GM12878 (cell line): ENCODE results near the gene TIPRL. TPM values are rescaled to one million over a fixed set of nuclear protein-coding genes. Genes with fewer than 3 reads are reported as not detected.

ENCODE experiments used
- ATAC-seq: fragments of 200-7000 bp; cut with Tn5 transposase; 3 replicates; pipeline ENCODE4 v1.9.1; 2020; ENCODE audit warnings: mild to moderate bottlenecking, moderate library complexity
- BruUV-seq: library from RNA; stranded (reverse); fragments of 400-500 nt; replicated peaks from 2 replicates; lab custom pipeline; 2021; lab: Mats Ljungman, UMichigan
- CTCF ChIA-PET: fragments of 300-600 bp; sonication (Branson Sonifier 250); formaldehyde crosslinking; extraction: SDS; loops from one replicate; lab custom pipeline; 2021; ENCODE audit warnings: inconsistent platforms; lab: Yijun Ruan, JAX
- POLR2A ChIA-PET: fragments of 350-600 bp; formaldehyde crosslinking; extraction: SDS; loops from one replicate; lab custom pipeline; 2021; ENCODE audit warnings: inconsistent platforms; lab: Charles Lee
- RAD21 ChIA-PET: fragments of 300-600 bp; sonication (Branson Sonifier 250); formaldehyde crosslinking; loops from one replicate; lab custom pipeline; 2023; ENCODE audit warnings: antibody characterized with exemption; ENCODE audit not compliant: unreplicated experiment; lab: Charles Lee
- SMC1A ChIA-PET: fragments of 300-600 bp; sonication (Branson Sonifier 250); formaldehyde crosslinking; loops from one replicate; lab custom pipeline; 2023; ENCODE audit not compliant: unreplicated experiment, uncharacterized antibody; lab: Charles Lee
- DNase-seq: peaks from one replicate; pipeline ENCODE4 v3.0.0-alpha.2; 2011; ENCODE audit warnings: low read depth, low spot score
- FAIRE-seq: peaks from 3 replicates; lab custom pipeline; 2011; peaks lifted over from hg19 to GRCh38; lab: Jason Lieb, UNC
- H2AFZ ChIP-seq: 2 replicates; pipeline ENCODE4 v1.6.0; 2011; ENCODE audit warnings: low read depth, low read length, control low read depth; ENCODE audit not compliant: control insufficient read depth
- H3K27ac ChIP-seq: 2 replicates; pipeline ENCODE4 v1.5.1; 2011; ENCODE audit warnings: control low read depth; ENCODE audit not compliant: control insufficient read depth, insufficient read depth
- H3K27me3 ChIP-seq, 2 experiments: replicated peaks in 1 of 2; 2 replicates each; pipeline versions ENCODE4 v1.6.0 to v1.6.1; 2011; ENCODE audit warnings: low read length in 1 of 2; ENCODE audit not compliant: control insufficient read depth in 2 of 2, insufficient read depth in 2 of 2
- H3K36me3 ChIP-seq, 2 experiments: 2 replicates each; pipeline ENCODE4 v1.5.1; 2011; ENCODE audit warnings: low read length in 1 of 2; ENCODE audit not compliant: control insufficient read depth in 2 of 2, insufficient read depth in 2 of 2
- H3K4me1 ChIP-seq: 2 replicates; pipeline ENCODE4 v1.6.1; 2011; ENCODE audit warnings: mild to moderate bottlenecking, low read length, moderate library complexity, mixed read lengths; ENCODE audit not compliant: control insufficient read depth, insufficient read depth
- H3K4me2 ChIP-seq: 2 replicates; pipeline ENCODE4 v1.6.0; 2011; ENCODE audit warnings: control low read depth; ENCODE audit not compliant: control insufficient read depth, insufficient read depth
- H3K4me3 ChIP-seq: fragments of 200-600 bp; sonication (generic); 2 replicates; pipeline ENCODE4 v1.5.1; 2016
- H3K79me2 ChIP-seq: 2 replicates; pipeline ENCODE4 v1.6.0; 2011; ENCODE audit warnings: low read length; ENCODE audit not compliant: control insufficient read depth, insufficient read depth
- H3K9ac ChIP-seq: 2 replicates; pipeline ENCODE4 v1.8.0; 2011; ENCODE audit warnings: low read length, control low read depth, mixed read lengths; ENCODE audit not compliant: control insufficient read depth, insufficient read depth
- H3K9me3 ChIP-seq: replicated peaks from 3 replicates; pipeline ENCODE4 v1.5.1; 2011; ENCODE audit warnings: mild to moderate bottlenecking, low read length; ENCODE audit not compliant: control insufficient read depth, insufficient read depth
- H4K20me1 ChIP-seq: 2 replicates; pipeline ENCODE4 v1.6.0; 2011; ENCODE audit not compliant: control insufficient read depth, insufficient read depth
- ASH2L ChIP-seq: fragments of 300-600, 200-600 bp; sonication (generic); IDR thresholded peaks from 2 replicates; pipeline ENCODE4 v1.6.1; 2017; ENCODE audit warnings: low read depth, mild to moderate bottlenecking, borderline replicate concordance
- CBX3 ChIP-seq: fragments of 200-600 bp; sonication (generic); IDR thresholded peaks from 2 replicates; pipeline ENCODE4 v1.6.1; 2016; ENCODE audit warnings: low read depth, borderline replicate concordance
- EGR1 ChIP-seq, 2 experiments: IDR thresholded peaks; 1 replicate in 1 of 2; 2 replicates in 1 of 2; pipeline ENCODE4 v1.6.1; 2011 to 2012; ENCODE audit warnings: low read depth in 2 of 2, low read length in 2 of 2, borderline replicate concordance in 1 of 2, mild to moderate bottlenecking in 1 of 2, moderate library complexity in 1 of 2
- HDGF ChIP-seq: fragments of 450-650 bp; IDR thresholded peaks from 2 replicates; pipeline ENCODE4 v1.6.1; 2016; ENCODE audit warnings: antibody characterized with exemption
- NBN ChIP-seq: fragments of 450-650 bp; IDR thresholded peaks from 2 replicates; pipeline ENCODE4 v1.6.1; 2016
- NR2C1 ChIP-seq: fragments of 450-650 bp; IDR thresholded peaks from 2 replicates; pipeline ENCODE4 v1.6.1; 2017; ENCODE audit warnings: antibody characterized with exemption, mild to moderate bottlenecking, moderate library complexity
- RAD21 ChIP-seq: IDR thresholded peaks from 2 replicates; pipeline ENCODE4 v1.6.1; 2011; ENCODE audit warnings: mild to moderate bottlenecking, low read depth, low read length, moderate library complexity; ENCODE audit not compliant: insufficient read depth
- RAD51 ChIP-seq: fragments of 450-650 bp; IDR thresholded peaks from 2 replicates; pipeline ENCODE4 v1.6.1; 2016; ENCODE audit warnings: moderate library complexity, mild to moderate bottlenecking, inconsistent platforms
- STAT1 ChIP-seq: fragments of 450-650 bp; conservative IDR thresholded peaks from 2 replicates; pipeline ENCODE4 v1.6.1; 2014; ENCODE audit warnings: antibody characterized with exemption, mild to moderate bottlenecking
- TBL1XR1 ChIP-seq: IDR thresholded peaks from 2 replicates; pipeline ENCODE4 v1.6.1; 2012; ENCODE audit warnings: low read depth, low read length, improper control_type of control experiment
- TCF3 ChIP-seq: IDR thresholded peaks from 2 replicates; pipeline ENCODE4 v1.6.1; 2012; ENCODE audit warnings: low read depth, mild to moderate bottlenecking, low read length, borderline replicate concordance; ENCODE audit not compliant: insufficient read depth
- ZNF217 ChIP-seq: fragments of 450-650 bp; IDR thresholded peaks from 2 replicates; pipeline ENCODE4 v1.6.1; 2017; ENCODE audit warnings: antibody characterized with exemption, mild to moderate bottlenecking
- ZNF24 ChIP-seq: fragments of 450-650 bp; IDR thresholded peaks from 2 replicates; pipeline ENCODE4 v1.6.1; 2017; ENCODE audit warnings: antibody characterized with exemption, mild to moderate bottlenecking
- WGBS: methylation state at CpG from one replicate; pipeline ENCODE4 v1.1.6; 2016; ENCODE audit warnings: low lambda C conversion rate; ENCODE audit not compliant: insufficient replicate concordance, insufficient coverage; ENCODE audit errors: missing lambda C conversion rate; 5-methylcytosine and 5-hydroxymethylcytosine counted together
- in situ Hi-C: fragments of 300-500 bp; cut with MboI; formaldehyde crosslinking; loops from 9 replicates; pipeline ENCODE4 v1.14.3; 2018; ENCODE audit warnings: mixed read lengths
- intact Hi-C: fragments of 100-400 bp; cut with micrococcal nuclease; formaldehyde crosslinking; loops from one replicate; pipeline ENCODE4 v1.14.2; 2022; ENCODE audit not compliant: unreplicated experiment
- polyA plus RNA-seq, 11 experiments: library from polyadenylated mRNA; depleted of rRNA in 4 of 11; unstranded in 6 of 11; stranded (reverse) in 5 of 11; fragments of >200 nt; fragmentation: Nextera tagmentation in 4 of 11; fragmentation: Illumina TruSeq in 1 of 11; extraction: Ambion mirVana in 4 of 11; extraction: Trizol in 1 of 11; gene quantifications; 1 replicate in 1 of 11; 2 replicates in 10 of 11; pipeline versions ENCODE4 v1.2.1 to v1.2.3, GENCODE V29; 2011 to 2016; ENCODE audit warnings: inconsistent platforms in 2 of 11, missing spikeins in 2 of 11, low read depth in 1 of 11
- total RNA-seq, 4 experiments: library from RNA; depleted of rRNA in 3 of 4; stranded (reverse); fragments of >200 nt in 3 of 4; fragmentation: Illumina TruSeq in 1 of 4; extraction: Trizol in 1 of 4; gene quantifications; 2 replicates each; pipeline versions ENCODE4 v1.2.1 to v1.2.3, GENCODE V29; 2013 to 2021
- TF ChIP-seq, protein P1 (sequence below): fragments of 150-350 bp; IDR thresholded peaks from 2 replicates; pipeline ENCODE4 v1.6.1; 2014; ENCODE audit warnings: mild to moderate bottlenecking, low read depth, low read length
- TF ChIP-seq, protein P2 (sequence below): fragments of 450-650 bp; IDR thresholded peaks from 2 replicates; pipeline ENCODE4 v1.6.1; 2018; ENCODE audit warnings: mild to moderate bottlenecking, low read depth, moderate library complexity; ENCODE audit not compliant: partially characterized antibody

The TIPRL gene
- total and polyA plus RNA-seq, 10 of the 15 experiments (the other 5 are each of a cell fraction or from before 2014, with no cell fraction given): 36.4 to 72.1 (median 49.9) TPM

DNA sequence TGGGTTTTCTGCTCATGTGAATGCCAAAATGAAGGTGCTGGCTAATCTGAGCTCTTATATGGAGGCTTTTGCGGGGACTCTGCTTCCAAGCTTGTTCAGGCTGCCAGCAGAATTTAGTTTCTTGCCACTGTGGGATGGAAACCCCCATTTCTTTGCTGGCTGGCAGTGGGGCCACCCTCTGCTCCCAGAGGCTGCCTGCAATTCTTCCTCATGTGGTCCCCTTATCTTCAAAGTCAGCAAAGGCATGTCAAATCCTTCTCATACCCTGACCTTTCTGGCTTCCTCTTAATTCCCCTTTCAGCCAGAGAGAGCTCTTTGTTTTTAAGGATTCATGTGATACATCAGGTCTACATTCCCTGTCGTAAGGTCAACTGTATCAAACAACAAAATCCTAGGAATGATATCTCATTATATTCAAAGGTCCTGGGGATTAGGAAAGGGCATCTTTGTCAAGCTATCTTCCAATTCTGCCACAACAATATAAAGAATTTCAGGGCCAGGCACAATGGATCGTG, 36.8 kb upstream of the TIPRL start:
- no peaks in the 10 kb centered on the region for H3K36me3 ChIP-seq
- POLR2A ChIA-PET: no interaction called here
- 58% methylated on average over 3 of the region's 3 CpGs for WGBS

More for the DNA sequence above, 36.8 kb upstream of the TIPRL start:
- no peak for FAIRE-seq
- Histone ChIP-seq H3K4me3 (no peak overlapping the region), H3K27me3 (peaks cover 0 to 2% of the 10 kb centered on the region in 2 experiments; a peak in 1 of 4 replicates), H4K20me1 (no peaks in the 10 kb centered on the region), H3K9me3 (no peaks in the 10 kb centered on the region), H3K9ac (no peak overlapping the region), H3K4me2 (no peak overlapping the region), H3K4me1 (no peaks in the 10 kb centered on the region), H3K79me2 (no peaks in the 10 kb centered on the region), H2AFZ (no peak overlapping the region; the same call in 1 of the 2 replicates), H3K27ac (no peak overlapping the region)
- no peak for DNase-seq
- no TSS peak for BruUV-seq
- ATAC-seq: no peak
- ChIA-PET CTCF (interaction anchor here (0.6 to 1.4 kb wide), 5 partner anchors 11 to 473 kb away, joined by 3 to 7 read pairs (median 3); no protein-coding TSS in a partner anchor), RAD21 (no interaction called here), SMC1A (no interaction called here)
- intact Hi-C loops (loop anchor here (2.0 kb wide), 1 partner anchor 57 kb away; no protein-coding TSS in a partner anchor), in situ Hi-C loops (no loop called here)
- no peak for TF ChIP-seq CBX3
- TF ChIP-seq, protein P1, sequence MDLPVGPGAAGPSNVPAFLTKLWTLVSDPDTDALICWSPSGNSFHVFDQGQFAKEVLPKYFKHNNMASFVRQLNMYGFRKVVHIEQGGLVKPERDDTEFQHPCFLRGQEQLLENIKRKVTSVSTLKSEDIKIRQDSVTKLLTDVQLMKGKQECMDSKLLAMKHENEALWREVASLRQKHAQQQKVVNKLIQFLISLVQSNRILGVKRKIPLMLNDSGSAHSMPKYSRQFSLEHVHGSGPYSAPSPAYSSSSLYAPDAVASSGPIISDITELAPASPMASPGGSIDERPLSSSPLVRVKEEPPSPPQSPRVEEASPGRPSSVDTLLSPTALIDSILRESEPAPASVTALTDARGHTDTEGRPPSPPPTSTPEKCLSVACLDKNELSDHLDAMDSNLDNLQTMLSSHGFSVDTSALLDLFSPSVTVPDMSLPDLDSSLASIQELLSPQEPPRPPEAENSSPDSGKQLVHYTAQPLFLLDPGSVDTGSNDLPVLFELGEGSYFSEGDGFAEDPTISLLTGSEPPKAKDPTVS: no peak
- no peak for TF ChIP-seq NBN
- TF ChIP-seq HDGF: no peak
- TF ChIP-seq STAT1: no peak
- no peak for TF ChIP-seq EGR1 (IDR thresholded peaks at IDR 0.05; ENCODE audit: borderline replicate concordance in 1 of 2, low read depth in 2 of 2, low read length in 2 of 2)
- TF ChIP-seq, protein P2, sequence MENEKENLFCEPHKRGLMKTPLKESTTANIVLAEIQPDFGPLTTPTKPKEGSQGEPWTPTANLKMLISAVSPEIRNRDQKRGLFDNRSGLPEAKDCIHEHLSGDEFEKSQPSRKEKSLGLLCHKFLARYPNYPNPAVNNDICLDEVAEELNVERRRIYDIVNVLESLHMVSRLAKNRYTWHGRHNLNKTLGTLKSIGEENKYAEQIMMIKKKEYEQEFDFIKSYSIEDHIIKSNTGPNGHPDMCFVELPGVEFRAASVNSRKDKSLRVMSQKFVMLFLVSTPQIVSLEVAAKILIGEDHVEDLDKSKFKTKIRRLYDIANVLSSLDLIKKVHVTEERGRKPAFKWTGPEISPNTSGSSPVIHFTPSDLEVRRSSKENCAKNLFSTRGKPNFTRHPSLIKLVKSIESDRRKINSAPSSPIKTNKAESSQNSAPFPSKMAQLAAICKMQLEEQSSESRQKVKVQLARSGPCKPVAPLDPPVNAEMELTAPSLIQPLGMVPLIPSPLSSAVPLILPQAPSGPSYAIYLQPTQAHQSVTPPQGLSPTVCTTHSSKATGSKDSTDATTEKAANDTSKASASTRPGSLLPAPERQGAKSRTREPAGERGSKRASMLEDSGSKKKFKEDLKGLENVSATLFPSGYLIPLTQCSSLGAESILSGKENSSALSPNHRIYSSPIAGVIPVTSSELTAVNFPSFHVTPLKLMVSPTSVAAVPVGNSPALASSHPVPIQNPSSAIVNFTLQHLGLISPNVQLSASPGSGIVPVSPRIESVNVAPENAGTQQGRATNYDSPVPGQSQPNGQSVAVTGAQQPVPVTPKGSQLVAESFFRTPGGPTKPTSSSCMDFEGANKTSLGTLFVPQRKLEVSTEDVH: no peak
- TF ChIP-seq RAD51: no peak
- TF ChIP-seq TBL1XR1: no peak
- no peak for TF ChIP-seq ZNF217
- TF ChIP-seq TCF3: no peak
- no peak for TF ChIP-seq NR2C1
- no peak for TF ChIP-seq ASH2L
- no peak for TF ChIP-seq ZNF24
- TF ChIP-seq RAD21: no peak
